KOPT-K1 (cell line): ENCODE measurements around the gene OSBP2.

ENCODE experiments used
- H3K27ac ChIP-seq: fragments of 200-600 bp; sonication (generic); 2 replicates; pipeline ENCODE4 v1.5.1; 2016; ENCODE audit warnings: antibody characterized with exemption, mild to moderate bottlenecking, low read depth, low read length; ENCODE audit not compliant: poor library complexity, severe bottlenecking
- H3K36me3 ChIP-seq: fragments of 200-600 bp; sonication (generic); 2 replicates; pipeline ENCODE4 v1.5.1; 2017; ENCODE audit warnings: antibody characterized with exemption, mild to moderate bottlenecking, low read length, moderate library complexity; ENCODE audit not compliant: insufficient read depth
- H3K9me3 ChIP-seq: fragments of 200-600 bp; sonication (generic); 2 replicates; pipeline ENCODE4 v1.5.1; 2017; ENCODE audit warnings: antibody characterized with exemption, low read length, mild to moderate bottlenecking; ENCODE audit not compliant: insufficient read depth, poor library complexity, severe bottlenecking

The OSBP2 gene

GRCh38 chr22:30944986-30945385 is 250.3 kb downstream of the OSBP2 start:
- Histone ChIP-seq H3K9me3 (no peaks in the 10 kb centered on the region), H3K36me3 (peaks cover 96% of the 10 kb centered on the region), H3K27ac (no peak overlapping the region)

GRCh38 chr22:30945653-30946052 is 251.0 kb downstream of the OSBP2 start:
- no peak overlapping the region for H3K27ac ChIP-seq
- H3K36me3 ChIP-seq, result peaks cover 96% of the 10 kb centered on the region
- no peaks in the 10 kb centered on the region for H3K9me3 ChIP-seq

DNA sequence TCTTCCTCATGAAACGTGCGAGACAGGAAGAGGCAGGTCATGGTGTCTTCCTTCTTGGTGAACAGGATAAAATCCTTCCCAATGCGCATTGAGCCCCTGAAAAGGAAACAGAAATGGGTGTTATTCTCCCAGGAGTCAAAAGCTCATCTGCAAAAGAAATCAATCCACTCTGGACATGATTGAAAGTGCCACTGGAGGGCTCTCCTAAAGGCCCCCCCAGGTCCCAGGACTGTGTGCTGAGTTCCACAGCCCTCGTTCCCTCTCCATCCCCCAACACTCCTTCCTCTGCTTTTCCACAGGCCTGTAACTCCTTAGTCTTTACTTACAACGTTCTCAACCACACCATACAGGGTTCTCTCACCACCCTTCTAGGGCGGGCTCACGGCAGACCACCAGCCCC is 251.7 kb downstream of the OSBP2 start:
- H3K36me3 ChIP-seq, result peaks cover 96% of the 10 kb centered on the region
- no peak overlapping the region for H3K27ac ChIP-seq
- no peaks in the 10 kb centered on the region for H3K9me3 ChIP-seq

- peaks cover 94% of the 10 kb centered on the region for H3K36me3 ChIP-seq
- H3K27ac ChIP-seq, result no peak overlapping the region
- no peaks in the 10 kb centered on the region for H3K9me3 ChIP-seq
These were observed 252.6 kb downstream of the OSBP2 start for GRCh38 chr22:30947173-30947815.

DNA sequence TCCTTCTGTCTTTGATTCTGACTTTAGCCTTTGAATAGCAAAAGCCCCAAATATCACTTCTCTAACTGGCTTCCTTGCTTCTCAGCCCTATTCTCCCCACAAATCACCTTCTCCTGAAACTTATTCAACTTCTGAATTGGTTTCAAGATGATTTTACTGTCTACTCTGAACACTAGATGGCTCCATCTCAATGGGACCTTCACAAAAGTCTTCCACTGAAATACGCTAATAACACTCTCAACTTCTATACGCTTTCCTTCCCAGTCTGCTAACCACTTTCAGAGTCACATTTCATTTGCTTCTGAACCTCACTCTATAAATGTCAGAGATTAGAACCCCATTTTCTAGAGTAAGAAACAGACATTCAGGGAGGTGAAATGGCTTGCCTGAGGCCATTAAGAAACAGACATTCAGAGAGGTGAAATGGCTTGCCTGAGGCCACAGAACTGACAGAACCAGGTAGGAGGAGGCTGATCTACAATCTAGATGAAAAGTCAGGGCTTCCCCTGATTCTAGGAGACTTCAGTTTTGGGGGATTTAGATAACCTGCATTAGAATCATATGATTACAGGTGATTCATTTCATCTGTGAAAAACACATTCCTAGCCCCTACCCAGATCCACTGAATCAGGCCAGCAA is 253.3 kb downstream of the OSBP2 start:
- Histone ChIP-seq H3K9me3 (no peaks in the 10 kb centered on the region), H3K27ac (no peak overlapping the region), H3K36me3 (peaks cover 94% of the 10 kb centered on the region)

DNA sequence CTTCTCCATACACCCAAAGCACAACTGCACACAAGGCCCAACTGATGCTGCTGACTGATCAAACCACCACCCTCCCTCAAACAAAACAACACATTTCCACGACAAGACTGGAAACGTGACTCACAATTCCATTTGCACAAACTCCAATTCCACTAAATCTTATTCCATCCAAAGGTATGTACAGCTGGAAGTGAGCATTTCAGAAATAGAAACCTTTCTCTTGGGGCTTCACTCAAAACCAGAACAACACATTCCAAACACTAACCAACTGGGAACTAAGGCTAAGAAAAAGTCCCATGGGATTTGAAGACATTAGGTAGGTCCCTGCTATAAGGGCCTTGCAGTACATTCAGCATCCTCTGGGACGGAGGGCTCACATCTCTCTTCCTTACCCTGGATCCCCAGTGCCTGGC is 254.3 kb downstream of the OSBP2 start:
- H3K9me3 ChIP-seq, result no peaks in the 10 kb centered on the region
- H3K27ac ChIP-seq, result no peak overlapping the region
- peaks cover 98% of the 10 kb centered on the region for H3K36me3 ChIP-seq

GRCh38 chr22:30949934-30950660 is 255.4 kb downstream of the OSBP2 start:
- Histone ChIP-seq H3K9me3 (no peaks in the 10 kb centered on the region), H3K27ac (no peak overlapping the region), H3K36me3 (peaks cover 96% of the 10 kb centered on the region)

GRCh38 chr22:30953206-30953605 is 258.5 kb downstream of the OSBP2 start:
- Histone ChIP-seq H3K9me3 (no peaks in the 10 kb centered on the region), H3K36me3 (peaks cover 95% of the 10 kb centered on the region), H3K27ac (no peak overlapping the region)

GRCh38 chr22:30955153-30955552 is 260.5 kb downstream of the OSBP2 start:
- H3K36me3 ChIP-seq, result peaks cover 77% of the 10 kb centered on the region
- no peak overlapping the region for H3K27ac ChIP-seq

More at GRCh38 chr22:30955153-30955552, 260.5 kb downstream of the OSBP2 start:
- H3K9me3 ChIP-seq, result no peaks in the 10 kb centered on the region
